BLaER1 (cell line): ENCODE results near the gene DGKD.
A peak's percentile ranks its signal among the peaks of the same experiment; 100 is the strongest.

Experiments
- H3K27ac ChIP-seq: shearing (Covaris generic); formaldehyde crosslinking; 2 replicates; pipeline ENCODE4 v1.8.1; 2022
- H3K27me3 ChIP-seq: shearing (Covaris generic); formaldehyde crosslinking; 2 replicates; pipeline ENCODE4 v1.8.1; 2022
- H3K36me3 ChIP-seq: shearing (Covaris generic); formaldehyde crosslinking; 2 replicates; pipeline ENCODE4 v1.8.1; 2022
- H3K4me1 ChIP-seq: shearing (Covaris generic); formaldehyde crosslinking; 2 replicates; pipeline ENCODE4 v1.8.1; 2022
- H3K4me2 ChIP-seq: shearing (Covaris generic); formaldehyde crosslinking; 2 replicates; pipeline ENCODE4 v1.8.1; 2022
- H3K4me3 ChIP-seq: shearing (Covaris generic); formaldehyde crosslinking; 2 replicates; pipeline ENCODE4 v1.8.1; 2022
- H3K9ac ChIP-seq: shearing (Covaris generic); formaldehyde crosslinking; 2 replicates; pipeline ENCODE4 v1.8.1; 2022
- H3K9me3 ChIP-seq: shearing (Covaris generic); formaldehyde crosslinking; 2 replicates; pipeline ENCODE4 v1.8.1; 2022
- H4K20me1 ChIP-seq: shearing (Covaris generic); formaldehyde crosslinking; 2 replicates; pipeline ENCODE4 v1.8.1; 2022
- Cebpa-rat ChIP-seq: shearing (Covaris generic); IDR thresholded peaks from 2 replicates; pipeline ENCODE4 v1.8.1; 2022

The DGKD gene

DNA sequence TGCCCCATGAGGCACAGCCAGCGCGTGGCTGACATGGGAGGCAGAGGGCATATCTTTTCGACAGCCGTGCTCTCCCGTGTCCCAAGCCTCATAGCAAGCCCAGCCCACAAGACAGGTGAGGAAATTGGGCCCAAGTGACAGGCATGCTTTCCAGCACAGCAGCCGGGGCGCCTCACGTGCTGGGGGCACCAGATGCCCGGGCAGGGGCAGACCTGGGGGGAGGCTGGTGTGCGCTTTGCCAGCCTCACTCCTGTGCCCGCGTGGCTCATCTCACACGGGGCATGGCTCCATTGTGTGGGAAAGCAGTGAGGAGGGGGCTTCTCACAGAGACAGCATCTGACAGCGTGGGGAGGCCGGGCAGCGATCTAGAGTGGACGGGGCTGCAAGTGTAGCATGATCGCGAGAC lies 119.1 kb downstream of the DGKD start:
- Histone ChIP-seq H3K4me3 (no peak overlapping the region), H3K27ac (no peak overlapping the region), H4K20me1 (peaks cover 93% of the 10 kb centered on the region), H3K9ac (no peak overlapping the region), H3K4me2 (no peak overlapping the region), H3K27me3 (no peaks in the 10 kb centered on the region), H3K9me3 (no peaks in the 10 kb centered on the region), H3K4me1 (0 out of 2 replicates have a peak, but pooled peaks cover 6% of the 10 kb centered on the region), H3K36me3 (peaks cover 81% of the 10 kb centered on the region)
- TF ChIP-seq Cebpa-rat: no peak

DNA sequence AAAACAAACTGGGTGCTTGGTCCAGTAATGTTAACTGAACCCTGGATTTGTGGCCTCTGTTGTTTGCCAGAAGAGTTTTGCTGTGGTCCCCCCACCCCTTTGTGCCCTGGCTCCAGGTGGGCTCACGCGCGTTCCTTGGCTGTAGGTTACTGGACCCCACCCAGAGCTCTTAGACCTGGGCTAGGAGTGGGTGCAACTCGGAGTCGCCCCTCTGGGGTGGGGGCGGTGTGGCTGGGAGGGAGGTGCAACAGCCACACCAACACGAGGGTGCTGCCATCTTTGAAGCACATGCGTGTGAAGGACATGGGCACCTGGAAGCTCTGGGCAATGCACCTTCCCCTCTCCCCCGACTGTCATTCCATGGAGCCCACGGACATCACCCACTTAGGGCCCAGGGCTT lies 119.6 kb downstream of the DGKD start:
- Histone ChIP-seq H3K27ac (no peak overlapping the region), H3K9ac (no peak overlapping the region), H3K27me3 (no peaks in the 10 kb centered on the region), H3K9me3 (no peaks in the 10 kb centered on the region), H3K4me1 (0 out of 2 replicates have a peak, but pooled peaks cover 6% of the 10 kb centered on the region), H4K20me1 (peaks cover 88% of the 10 kb centered on the region), H3K4me3 (no peak overlapping the region), H3K36me3 (peaks cover 81% of the 10 kb centered on the region), H3K4me2 (no peak overlapping the region)
- TF ChIP-seq Cebpa-rat: no peak

- Histone ChIP-seq H3K4me3 (no peak overlapping the region), H3K27me3 (no peaks in the 10 kb centered on the region), H3K4me2 (no peak overlapping the region), H3K27ac (no peak overlapping the region), H3K9me3 (no peaks in the 10 kb centered on the region), H3K9ac (no peak overlapping the region), H3K36me3 (peaks cover 78% of the 10 kb centered on the region), H3K4me1 (peaks cover 8% of the 10 kb centered on the region), H4K20me1 (peaks cover 81% of the 10 kb centered on the region)
- no peak for TF ChIP-seq Cebpa-rat
Observed at GRCh38 chr2:233474308-233475160, 120.2 kb downstream of the DGKD start.

- H4K20me1 ChIP-seq: peaks cover 66% of the 10 kb centered on the region
- H3K4me2 ChIP-seq: no peak overlapping the region
- H3K9me3 ChIP-seq: no peaks in the 10 kb centered on the region
- H3K4me3 ChIP-seq: no peak overlapping the region
- TF ChIP-seq Cebpa-rat: no peak
- H3K27me3 ChIP-seq: no peaks in the 10 kb centered on the region
- H3K36me3 ChIP-seq: peaks cover 67% of the 10 kb centered on the region
- H3K4me1 ChIP-seq: peaks cover 22% of the 10 kb centered on the region
- no peak overlapping the region for H3K27ac ChIP-seq
- no peak overlapping the region for H3K9ac ChIP-seq
Observed at GRCh38 chr2:233476063-233476410, 121.7 kb downstream of the DGKD start.

DNA sequence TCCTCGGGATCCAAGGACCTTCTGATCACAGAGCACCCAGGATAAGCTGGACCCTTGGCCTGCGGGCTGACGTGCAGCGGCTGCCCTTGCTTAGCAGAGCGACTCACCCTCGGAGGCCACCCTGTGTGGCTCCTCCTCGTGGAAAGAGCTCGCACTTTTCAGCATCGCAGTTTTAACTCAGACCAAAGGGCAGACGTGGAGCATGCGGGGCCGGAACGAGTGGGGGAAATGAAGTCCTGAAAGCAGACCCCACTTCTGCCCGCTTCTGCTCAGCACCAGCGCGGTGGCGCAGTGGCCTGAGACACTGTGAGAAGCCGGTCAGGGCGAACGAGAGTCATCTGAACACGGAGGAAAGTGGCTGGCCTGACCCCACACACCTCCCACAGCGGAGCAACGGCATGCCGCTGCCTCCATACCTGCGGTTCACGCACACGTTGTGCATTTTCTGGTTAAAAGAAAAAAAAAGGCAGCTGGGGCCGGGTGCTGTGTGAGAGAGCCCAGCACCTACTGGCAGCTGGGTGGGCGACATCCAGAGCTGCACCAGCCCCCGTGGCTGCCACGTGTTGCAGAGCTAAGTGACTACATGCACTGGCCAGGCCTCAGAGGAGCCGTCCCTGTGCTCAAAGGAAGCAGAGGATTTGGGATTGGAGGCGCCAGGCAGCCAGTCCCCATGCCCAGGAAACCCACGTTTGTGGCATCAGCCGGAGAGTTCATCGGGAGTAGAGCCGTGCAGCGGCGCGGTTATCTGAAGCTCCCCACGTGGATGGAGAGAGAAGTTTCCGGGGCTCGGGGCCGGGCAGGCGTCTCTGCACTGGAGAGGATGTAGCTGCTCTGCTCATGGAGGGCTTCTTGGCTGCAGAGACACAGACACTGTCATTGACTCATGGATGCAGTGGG lies 122.6 kb downstream of the DGKD start:
- Histone ChIP-seq H3K4me1 (peaks cover 22% of the 10 kb centered on the region), H3K27ac (no peak overlapping the region), H3K27me3 (no peaks in the 10 kb centered on the region), H3K9me3 (no peaks in the 10 kb centered on the region), H3K36me3 (peaks cover 65% of the 10 kb centered on the region), H3K9ac (no peak overlapping the region), H3K4me3 (no peak overlapping the region), H4K20me1 (peaks cover 59% of the 10 kb centered on the region), H3K4me2 (no peak overlapping the region)
- no peak for TF ChIP-seq Cebpa-rat

DNA sequence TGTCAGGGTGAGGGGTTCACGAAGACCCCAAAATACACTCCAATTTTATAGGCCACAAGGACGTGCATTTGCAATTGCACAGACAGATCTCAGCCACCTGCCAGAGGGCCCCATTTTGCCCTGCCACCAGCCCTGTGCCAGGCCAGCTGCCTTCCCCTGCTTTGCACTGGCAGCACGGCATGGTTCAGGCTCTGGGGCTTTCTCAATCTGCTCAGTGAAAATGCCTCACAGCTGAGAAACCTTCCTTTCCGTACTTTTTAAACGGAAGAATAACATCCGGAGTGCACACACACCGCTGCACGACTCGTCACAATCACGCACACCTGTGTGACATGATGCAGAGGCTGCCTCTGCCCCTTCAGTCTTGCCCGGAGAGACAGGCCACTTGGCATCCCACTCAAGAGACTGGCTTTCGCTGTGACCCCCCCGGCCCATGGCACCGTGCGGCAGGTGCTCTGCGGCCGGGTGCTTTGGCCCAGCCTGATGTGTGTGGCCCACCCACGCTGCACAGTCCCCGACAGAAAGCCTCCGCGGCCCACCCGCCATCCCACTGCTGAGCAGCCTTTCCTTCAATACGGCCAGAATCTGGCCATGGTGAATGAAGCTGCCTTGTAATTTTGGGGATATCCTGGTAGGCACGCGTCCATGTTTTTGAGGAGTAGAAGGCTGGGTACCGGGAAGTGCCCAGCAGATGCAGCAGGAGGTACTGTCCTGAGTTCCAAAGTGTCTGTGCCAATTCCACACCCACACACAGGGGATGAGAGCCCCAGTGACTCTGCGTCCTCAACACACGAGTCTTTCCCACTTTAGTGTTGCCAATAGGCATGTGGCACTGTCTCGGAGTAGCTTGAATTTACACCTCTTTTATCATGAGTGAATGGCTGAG lies 123.5 kb downstream of the DGKD start:
- Histone ChIP-seq H3K27ac (no peak overlapping the region), H3K27me3 (no peaks in the 10 kb centered on the region), H3K4me2 (no peak overlapping the region), H3K4me1 (peaks cover 22% of the 10 kb centered on the region), H3K4me3 (no peak overlapping the region), H4K20me1 (peaks cover 50% of the 10 kb centered on the region), H3K36me3 (peaks cover 65% of the 10 kb centered on the region), H3K9ac (no peak overlapping the region), H3K9me3 (no peaks in the 10 kb centered on the region)
- TF ChIP-seq Cebpa-rat: no peak

DNA sequence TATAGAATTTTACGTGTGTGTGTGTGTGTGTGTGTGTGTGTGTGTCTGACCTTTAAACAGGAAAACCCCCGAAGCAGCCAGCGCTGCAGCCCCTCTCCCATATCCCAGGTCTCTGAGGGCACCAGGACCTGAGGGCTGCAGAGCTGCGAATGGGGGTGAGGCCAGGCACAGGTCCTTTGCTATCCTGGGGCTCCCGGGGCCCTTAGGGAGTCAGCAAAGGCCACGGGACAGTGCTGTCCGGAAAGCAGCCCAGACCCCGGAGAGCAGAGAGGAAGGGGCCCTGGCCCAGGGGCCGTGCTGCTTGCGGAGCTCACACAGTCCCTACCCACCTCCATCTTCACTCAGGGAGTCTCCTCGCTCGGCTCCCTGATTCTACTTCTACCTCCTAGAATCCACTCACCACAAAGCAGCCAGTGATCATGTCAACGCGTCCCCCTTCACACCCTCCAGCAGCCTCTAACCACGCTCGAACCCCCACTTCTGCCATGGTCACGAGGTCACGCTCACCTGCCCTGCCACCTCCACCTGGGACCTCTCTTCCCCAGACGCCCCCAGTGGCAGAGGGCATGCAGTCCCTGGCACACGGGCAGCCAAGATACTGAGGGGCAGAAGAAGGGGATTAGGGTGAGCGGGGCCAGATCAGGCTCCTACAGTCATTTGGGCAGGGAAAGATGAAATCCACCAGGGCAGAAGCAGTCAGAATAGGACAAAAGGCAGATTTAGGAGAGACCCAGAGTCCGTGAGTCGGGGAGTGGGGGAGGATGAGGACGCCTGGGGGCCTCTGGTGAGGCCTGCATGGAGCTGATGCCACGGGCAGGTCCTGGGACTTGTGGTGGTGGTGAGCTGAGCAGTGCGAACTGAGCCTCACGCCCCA lies 125.6 kb downstream of the DGKD start:
- H3K9ac ChIP-seq: no peak overlapping the region
- H3K9me3 ChIP-seq: no peaks in the 10 kb centered on the region
- no peak overlapping the region for H3K4me3 ChIP-seq
- peaks cover 17% of the 10 kb centered on the region for H3K4me1 ChIP-seq
- no peak for TF ChIP-seq Cebpa-rat
- peaks cover 64% of the 10 kb centered on the region for H3K36me3 ChIP-seq
- peak overlapping the region; percentile 50 for H3K27ac ChIP-seq
- peaks cover 30% of the 10 kb centered on the region; the same call in 1 of the 2 replicates for H4K20me1 ChIP-seq
- H3K4me2 ChIP-seq: peak overlapping the region; percentile 21; the same call in 1 of the 2 replicates
- no peaks in the 10 kb centered on the region for H3K27me3 ChIP-seq

- no peaks in the 10 kb centered on the region for H3K9me3 ChIP-seq
- no peak overlapping the region for H3K9ac ChIP-seq
- peak overlapping the region; percentile 50; the same call in 1 of the 2 replicates for H3K27ac ChIP-seq
- H3K27me3 ChIP-seq: no peaks in the 10 kb centered on the region
- peaks cover 62% of the 10 kb centered on the region for H3K36me3 ChIP-seq
- H3K4me1 ChIP-seq: peaks cover 17% of the 10 kb centered on the region
- H3K4me3 ChIP-seq: no peak overlapping the region
- H4K20me1 ChIP-seq: peaks cover 22% of the 10 kb centered on the region; the same call in 1 of the 2 replicates
- TF ChIP-seq Cebpa-rat: no peak
- H3K4me2 ChIP-seq: peak overlapping the region; percentile 21; the same call in 1 of the 2 replicates
Observed at GRCh38 chr2:233480490-233481202, 126.4 kb downstream of the DGKD start.
